ENCODE measurements around the gene HIF3A.
"Not testable (repeated sequence)": the region's sequence is repeated elsewhere in the genome, so short reads cannot be mapped to it uniquely, and the experiment has no call there.

HIF3A gene

DNA sequence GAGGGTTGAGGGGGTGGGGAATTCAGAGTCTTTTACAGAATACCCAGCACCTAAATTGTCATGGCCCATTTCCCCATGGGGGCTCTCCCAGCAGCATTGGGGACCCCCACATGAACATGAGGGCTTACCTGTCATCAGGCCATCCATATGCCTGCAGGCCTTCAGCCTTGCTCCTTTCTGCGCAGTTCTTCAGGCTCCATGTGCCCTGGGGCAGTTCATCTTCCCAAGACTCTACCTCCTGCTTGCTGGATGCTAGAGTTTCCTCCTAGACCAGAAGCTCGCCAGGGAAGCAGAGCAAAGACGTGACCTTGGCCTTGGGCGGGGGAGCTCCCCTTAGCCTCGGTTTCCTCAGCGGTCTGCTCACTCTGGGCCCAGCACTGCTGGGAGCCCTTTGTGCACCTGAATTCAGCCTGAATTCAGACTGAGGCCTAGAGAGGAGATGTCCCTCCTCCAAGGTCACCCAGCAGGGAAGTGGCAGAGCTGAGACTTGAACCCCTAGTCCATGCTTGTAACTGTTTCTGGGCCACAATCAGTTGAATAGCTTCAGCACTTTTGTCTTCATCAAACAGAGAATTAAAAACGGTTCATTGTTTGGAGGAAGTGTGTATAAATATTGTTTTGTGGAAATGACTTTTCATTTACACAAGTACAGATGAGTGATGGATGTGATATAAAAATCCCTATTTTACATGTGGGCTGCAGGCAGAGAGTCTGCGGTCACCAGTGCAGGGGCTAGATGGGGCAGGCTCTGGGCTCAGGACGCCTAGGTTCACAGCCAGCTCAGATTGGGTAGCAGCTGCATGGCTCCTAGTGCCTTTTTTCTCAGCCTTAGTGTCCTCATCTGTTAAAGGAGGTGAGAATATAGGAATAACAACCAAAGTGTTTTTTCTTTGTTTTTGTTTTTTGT, 59.6 kb downstream of the HIF3A start:
- DNase-seq (ENCODE audit: low read depth in 2 of 2): no peak

DNA sequence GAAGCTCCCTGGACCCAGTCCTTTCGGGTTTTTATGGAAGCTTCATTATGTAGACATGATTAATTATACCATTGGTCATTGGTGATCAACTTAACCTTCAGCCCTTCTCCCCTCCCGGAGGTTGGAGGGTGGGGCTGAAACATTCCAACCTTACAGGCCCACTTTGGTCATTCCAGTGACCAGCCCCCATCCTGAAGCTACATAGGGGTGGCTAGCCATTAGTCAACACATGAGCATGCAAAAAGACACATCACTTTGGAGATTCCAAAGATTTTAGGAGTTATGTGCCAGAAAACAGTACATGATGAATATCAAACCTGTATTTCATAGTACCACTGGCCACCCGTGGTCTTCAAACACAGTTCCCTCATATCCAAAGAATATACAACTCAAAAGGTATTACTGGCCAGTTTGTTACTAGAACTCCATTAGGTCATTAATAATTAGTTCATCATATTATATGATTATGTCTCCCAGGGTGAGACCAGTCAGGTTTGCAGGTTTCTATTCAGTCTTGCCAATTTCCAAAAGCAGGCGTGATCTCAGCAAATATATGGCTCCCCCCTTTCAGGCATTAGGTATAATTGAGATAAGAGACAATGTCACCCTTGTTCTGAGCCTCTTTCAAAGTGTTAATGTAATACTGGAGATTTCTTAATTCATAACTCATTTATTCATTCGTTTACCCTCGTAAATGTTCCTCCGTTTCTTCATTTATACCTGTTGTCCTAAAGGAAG, 61.2 kb downstream of the HIF3A start:
- no peak for DNase-seq (ENCODE audit: low read depth in 2 of 2)

DNA sequence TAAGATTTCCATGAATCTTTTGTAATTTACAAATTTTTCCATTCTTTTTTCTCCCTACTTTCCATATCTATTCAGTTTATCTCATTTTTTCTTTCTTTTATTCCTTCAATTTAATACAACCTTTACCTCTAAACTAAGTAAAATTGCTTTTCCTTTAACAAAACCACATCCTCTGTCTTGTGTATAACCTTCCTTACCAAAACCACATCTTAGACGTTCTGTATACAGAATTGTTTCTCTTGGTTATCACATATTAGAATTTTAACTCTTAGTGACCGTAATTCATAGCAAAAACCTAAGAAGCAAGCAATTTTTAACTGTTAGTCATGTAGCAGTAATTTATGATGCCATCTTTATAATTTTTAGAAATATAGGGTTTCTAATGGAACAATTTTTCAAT, 65.1 kb downstream of the HIF3A start:
- no peak for DNase-seq (ENCODE audit: low read depth in 2 of 2)

DNA sequence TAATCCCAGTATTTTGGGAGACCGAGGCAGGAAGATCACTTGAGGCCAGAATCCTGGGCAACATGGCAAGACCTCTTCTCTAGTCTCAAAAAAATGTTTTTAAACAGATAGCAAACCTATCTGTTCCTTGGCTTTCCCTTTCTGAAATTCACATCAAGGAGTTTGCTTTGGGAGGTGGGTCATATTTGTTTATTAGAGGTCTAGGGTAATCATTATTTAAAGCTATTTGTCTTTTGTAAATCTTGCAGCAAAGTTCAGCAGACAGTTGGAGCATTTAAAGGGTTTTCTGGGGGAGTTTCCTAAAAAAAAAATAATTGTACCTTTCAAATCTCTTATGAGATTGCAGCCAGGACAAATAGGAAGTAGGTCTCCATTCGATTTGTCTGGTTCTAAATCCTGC, 67.5 kb downstream of the HIF3A start:
- no peak for DNase-seq (ENCODE audit: low read depth in 2 of 2)

DNA sequence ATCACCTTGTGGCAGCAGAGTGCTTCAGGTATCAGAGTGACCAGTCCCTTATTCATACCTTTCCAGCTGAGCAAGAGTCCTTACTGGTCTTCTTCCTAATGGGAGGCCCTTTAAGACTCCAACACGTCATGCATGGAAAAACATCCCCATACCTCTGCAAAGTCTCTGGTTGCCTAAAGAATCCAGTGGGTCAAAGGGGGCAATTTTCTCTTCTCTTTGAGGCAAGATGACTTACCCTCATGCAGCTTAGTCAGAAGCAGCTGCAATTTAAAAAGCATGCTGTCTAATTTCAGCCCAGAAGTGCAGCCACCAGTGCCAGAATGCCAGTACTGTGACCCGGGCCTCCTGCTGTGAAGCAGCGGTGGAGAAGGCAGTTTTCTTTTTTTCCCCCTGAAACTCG, 68.7 kb downstream of the HIF3A start:
- no peak for DNase-seq (ENCODE audit: low read depth in 2 of 2)

DNA sequence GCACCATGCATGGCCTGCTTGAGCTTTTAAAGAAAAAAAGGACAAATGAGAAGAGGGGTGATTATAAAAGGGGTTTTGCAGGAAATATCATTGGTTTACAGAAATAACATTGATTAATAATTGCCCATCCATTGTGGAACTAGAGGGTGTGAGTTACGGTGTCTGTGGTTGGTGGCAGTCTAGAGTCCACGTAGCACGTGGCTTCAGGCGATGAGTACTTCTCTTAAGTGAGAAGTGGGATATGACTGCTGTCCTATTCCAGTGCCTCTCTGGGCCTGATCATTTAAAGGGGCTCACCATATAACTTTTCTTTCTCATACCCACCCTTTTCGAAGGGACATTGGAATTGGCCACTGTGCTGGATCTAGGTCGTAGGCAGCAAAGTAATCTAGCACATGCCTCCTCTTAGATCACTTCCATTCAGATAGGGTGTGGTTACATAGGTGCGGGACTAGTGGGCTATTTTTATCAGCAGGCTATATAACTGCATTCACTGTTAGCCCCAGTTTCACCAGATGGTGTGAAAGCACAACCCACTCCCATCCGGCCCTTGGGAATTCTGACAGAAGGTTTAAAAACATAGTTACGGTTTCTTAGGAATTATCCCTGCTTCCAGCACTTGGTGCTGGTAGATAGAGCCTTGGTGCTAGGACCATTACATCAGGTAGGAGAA, 69.9 kb downstream of the HIF3A start:
- no peak for DNase-seq (ENCODE audit: low read depth in 2 of 2)

DNA sequence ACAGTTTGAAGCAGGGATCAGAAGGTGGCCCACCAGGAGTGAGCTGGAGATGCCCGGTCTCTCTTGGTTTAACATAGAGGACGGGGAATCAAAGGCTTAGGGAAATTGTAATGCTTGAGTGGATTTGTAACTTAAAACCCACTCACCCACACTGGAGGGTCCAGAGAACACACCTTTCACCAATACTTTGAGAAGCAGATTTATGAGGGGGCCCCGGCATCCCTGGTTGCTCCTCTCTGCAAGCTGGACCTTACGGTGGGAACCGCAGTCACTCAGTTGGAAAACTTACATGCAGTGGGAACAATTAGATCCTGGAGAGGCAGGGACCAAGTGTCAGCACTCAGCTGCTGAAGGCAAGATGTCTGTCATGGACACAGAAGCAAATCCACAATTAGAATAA, 70.6 kb downstream of the HIF3A start:
- no peak for DNase-seq (ENCODE audit: low read depth in 2 of 2)

DNA sequence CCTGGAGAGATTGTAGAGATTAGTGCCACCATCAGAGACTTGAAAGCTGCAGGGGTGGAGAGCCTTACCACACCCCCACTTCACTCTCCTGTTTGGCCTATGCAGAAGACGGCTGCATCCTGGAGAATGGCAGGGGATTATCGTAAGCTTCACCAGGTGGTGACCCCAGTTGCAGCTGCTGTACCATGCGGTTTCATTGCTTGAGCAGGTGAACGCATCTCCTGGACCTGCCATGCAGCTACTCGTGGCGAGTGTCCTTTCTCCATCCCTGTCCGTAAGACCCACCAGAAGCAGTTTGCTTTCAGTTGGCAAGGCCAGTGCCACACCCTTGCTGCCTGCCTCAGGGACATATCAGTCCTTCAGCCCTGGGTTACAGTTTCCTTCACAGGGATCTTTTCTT, 71.3 kb downstream of the HIF3A start:
- no peak for DNase-seq (ENCODE audit: low read depth in 2 of 2)

DNA sequence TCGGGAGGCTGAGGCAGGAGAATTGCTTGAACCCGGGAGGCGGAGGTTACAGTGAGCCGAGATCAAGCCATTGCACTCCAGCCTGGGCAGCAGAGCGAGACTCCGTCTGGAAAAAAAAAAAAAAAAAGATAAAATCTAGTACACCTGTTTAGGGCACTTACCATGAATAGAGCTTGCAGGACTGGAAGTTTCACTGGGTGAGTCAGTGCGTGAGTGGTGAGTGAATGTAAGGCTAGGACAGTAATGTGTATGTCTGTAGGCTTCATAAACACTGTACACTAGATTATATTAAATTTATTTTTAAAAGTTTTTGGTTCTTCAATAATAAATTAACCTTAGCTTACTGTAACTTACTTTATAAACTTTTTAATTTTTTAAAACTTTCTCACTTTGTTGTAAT, 73.0 kb downstream of the HIF3A start:
- no peak for DNase-seq (ENCODE audit: low read depth in 2 of 2)

DNA sequence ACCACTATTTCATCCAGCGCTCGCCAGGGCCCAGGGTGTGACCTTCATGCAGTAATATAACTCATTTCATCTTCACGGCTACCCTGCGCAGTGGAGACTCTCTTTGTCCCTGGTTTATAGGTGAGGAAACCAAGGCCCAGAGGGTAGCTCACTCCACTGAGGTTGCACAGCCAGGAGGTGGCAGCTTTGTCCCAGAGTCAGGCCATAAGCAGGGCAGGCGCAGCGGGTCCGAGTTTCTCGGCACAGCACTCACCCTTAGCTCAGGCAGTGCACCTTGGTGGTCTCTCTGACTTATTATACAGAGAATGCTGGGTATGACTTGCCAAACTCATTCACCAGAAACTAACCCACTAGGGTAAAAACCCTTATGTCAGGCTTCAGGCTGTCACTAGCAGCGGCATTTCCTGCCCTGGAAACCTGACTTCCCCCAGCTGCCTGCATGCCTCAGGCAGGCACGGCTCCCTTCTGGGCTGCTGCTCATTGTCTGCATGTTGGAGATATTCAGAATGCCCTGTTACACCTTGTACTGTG, 74.6 kb downstream of the HIF3A start:
- no peak for DNase-seq (ENCODE audit: low read depth in 2 of 2)

DNA sequence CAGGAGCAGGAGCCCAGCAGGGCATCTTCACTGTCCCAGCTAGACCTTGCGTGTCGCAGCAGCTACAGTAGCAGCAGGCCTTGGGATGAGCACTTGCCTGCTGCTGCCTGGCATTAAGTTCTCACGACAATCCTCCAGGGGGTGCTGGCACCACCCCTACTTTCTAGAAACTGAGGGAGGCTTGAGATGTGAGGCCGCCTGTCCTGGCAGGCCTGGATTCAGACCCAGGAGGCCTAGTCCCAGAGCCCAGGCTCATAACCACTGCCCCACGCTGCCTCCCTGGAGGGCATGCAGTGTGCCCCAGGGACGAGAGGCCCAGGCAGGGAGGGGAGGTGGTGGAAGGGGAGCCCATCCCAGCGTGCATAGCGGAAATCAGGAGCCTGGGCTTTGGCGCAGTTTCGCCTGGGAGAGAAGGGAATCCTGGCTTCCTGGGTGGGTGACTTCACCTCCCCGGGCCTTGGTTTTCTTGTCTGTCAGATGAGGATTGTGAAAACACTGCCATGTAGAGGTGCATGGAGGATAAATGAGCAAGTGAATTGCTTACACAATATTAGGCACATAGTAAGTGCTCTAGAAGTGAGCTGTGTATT, 76.2 kb downstream of the HIF3A start:
- no peak for DNase-seq (ENCODE audit: low read depth in 2 of 2)

DNA sequence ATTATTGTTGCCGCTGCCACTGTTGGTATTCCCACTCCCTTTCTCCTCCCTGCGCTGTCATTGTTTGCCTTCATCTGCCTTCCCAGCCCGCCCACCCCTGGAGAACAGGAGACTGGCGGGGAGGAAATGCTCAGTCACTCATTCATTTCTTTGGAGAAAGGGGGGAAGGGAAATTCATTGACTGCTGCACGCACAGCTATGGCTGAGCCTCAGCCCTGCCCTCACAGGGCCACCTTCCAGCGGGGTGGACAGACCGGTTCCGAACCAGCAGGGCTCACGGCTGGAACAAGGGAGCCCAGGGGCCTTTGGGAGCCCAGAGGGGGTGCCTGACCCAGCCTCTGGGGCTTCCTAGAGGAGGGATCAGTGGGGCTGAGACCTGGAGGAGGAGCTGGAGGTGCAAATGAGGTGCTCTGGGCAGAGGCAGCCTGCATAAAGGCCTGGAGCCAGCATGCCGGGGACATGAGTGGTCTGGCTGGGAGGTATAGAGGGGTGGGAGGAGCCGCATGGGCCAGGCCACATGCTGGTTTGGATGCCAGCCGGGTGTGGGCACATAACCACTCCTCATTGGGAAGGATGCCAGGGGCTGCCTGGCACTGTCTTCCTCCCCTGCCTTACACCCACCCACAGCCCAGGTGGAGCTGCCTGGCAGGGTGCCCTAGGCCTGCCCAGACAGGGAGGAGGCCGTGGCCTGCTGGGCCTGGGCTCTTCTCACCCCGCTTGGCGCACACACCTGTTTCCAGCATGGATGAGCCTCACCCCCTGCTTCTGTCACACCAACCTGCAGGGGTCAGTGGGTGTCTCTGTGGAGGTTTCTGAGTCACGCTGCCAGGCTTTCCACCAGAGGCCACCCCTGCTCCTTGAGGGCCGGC, 76.9 kb downstream of the HIF3A start:
- DNase-seq (ENCODE audit: low read depth in 2 of 2): no peak

DNA sequence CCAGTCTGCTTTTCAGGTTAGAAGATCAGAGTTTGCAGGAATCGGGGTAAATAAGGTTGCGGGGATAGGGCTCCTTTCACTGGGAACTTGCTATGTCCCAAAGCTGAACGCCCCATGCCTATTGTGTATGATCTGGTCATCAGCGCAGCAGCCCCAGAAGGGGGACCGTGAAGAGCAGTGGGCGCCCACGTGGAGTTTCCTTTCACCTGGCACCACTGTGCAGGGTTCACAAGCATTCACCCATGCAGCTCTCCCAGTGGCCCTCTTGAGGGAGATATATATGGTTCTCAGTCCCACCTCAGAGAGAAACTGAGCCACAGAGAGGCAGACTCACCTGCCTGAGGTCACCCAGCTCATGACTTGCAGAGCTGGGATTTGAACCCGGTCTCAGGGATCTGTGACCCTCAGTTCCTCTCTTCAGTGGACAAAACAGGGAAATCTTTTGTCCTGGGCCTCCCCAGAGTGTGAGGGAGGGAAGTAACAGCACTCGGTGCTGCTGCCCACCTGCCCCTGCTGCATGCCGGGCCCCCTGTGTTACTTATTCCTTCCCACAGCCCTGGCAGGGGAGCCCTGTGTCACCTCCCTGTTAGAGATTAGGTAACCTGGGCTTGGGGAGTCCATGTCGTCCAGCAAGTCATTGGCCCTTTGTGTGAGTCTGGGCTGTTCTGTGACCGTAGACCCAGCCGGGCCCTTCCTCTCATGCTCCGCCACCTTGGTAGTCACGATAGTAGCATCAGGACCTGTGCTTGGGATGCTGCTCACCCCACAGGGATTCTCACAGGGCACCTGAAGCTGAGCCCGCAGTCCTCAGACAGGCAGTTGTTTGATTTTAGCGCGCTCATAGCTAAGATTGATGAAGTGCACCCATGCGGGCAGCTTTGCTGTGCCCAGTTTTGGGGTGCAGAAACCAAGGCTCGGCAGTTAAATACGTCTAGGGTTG, 78.0 kb downstream of the HIF3A start:
- no peak for DNase-seq (ENCODE audit: low read depth in 2 of 2)

DNA sequence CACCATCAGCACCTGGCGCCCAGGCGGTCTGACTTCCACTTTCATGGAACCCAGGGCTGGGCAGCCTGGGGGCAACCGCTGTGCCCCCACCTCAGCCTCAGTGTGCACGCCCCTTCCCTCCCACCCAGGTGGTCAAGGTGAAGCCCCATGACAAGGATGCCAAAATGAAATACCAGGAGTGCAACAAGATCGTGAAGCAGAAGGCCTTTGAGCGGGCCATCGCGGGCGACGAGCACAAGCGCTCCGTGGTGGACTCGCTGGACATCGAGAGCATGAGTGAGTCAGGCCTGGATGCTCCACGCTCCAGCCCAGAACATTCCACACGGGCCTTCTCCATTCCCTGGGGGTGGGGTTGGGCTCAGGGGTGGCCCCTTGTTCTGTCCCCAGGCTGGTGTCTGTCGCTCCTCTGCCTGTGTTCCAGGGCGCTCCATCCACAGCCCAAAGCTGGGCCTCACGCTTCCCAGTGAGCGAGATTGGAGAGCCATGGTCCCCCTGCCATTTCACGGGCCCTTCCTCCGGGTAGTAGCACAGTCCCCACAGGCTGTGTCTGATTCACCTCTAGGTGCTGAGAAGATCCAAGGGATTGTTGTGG, 78.7 kb downstream of the HIF3A start:
- not testable (repeated sequence) for DNase-seq (ENCODE audit: low read depth in 2 of 2)

DNA sequence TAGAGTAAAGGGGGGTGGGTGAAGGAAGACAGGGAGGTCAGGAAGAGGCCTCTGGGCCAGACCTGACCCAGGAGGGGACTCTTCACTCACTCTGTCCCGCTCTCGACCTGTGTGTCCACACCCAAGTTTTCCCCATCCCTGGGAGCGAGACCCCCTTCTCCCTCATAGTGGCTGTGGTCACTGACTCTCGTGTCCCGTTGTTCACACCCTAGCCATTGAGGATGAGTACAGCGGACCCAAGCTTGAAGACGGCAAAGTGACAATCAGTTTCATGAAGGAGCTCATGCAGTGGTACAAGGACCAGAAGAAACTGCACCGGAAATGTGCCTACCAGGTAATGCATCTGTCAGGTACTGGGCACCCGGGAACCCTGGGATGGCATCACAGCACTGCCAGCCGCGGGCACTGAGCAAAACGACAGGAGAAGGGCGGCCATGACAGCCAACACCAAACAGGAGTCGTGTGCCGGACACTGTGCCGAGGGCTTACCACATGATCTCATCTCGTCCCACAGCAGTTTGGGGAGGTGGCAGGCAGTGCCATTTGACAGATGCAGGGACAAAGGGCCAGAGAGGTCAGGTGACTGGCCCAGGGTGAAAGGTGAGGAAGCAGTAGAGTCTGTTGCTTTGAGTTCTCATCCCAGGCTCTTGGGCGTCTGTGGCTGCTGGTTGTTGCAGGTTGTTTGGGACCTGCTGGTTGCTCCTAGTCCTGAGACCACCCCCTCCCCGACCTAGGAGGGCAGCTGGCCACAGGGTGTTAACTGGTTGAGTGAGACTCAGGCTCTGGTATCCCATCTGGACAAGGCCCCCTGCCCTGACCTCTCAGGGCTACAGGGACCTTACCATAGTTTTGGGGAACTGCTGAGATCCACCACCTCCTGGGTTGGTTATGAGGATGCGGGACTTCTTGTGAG, 79.7 kb downstream of the HIF3A start:
- no peak for DNase-seq (ENCODE audit: low read depth in 2 of 2)

DNA sequence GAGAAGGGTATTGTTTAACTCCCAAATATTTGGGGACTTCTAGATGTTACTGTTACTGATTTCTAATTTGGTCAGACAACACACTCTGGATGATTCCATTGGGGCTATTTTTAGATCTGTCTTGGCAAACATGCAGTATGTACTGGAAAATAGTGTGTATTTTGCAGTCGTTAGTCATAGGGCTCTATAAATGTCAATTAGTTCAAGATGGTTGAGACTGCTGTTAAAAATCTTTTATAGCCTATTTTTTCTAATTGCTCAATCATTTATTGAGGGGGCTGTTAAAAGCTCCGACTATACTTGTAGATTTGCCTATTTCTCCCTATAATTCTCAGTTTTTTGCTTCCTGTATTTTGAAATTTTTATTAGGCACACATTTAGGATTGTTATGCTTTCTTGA, 81.4 kb downstream of the HIF3A start:
- DNase-seq (ENCODE audit: low read depth in 2 of 2): no peak

DNA sequence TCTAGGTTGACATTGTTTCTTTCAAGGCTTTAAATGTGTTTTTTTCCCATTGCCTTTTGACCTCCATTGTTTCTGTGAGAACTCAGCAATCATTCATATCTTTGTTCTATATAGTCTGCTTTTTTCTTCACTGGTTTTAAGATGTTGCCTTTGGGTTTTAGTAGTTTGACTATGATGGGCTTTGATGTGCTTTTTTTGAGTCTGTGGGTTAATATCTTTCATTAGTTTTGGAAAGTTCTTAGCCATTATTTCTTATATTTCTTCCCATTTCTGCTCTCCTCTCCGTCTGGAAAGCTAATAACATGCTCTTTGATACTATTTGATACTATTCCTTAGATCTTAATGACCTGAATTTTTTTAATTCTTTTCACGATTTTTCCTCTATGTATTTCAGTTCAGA, 83.8 kb downstream of the HIF3A start:
- DNase-seq (ENCODE audit: low read depth in 2 of 2): no peak

DNA sequence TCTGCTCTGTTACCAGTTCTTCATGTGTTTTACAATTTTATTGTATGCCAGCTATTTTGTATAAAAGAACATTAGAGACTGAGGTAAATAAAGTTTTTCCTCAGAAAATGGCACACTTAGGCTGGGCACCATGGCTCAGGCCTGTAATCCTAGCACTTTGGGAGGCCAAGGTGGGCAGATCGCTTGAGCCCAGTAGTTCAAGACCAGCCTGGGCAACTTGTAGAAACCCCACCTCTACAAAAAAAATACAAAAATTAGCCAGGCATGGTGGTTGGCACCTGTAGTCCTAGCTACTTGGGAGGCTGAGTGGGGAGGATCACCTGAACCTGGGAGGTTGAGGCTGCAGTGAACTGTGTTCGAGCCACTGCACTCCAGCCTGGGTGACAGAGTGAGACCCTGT, 84.5 kb downstream of the HIF3A start:
- DNase-seq (ENCODE audit: low read depth in 2 of 2): no peak

Measured in stimulated activated CD8-positive, alpha-beta memory T cell treated with anti-CD3 and anti-CD28 coated beads, Interleukin-2, amount 100 ng/mL, for 48 hours (primary cell).